MG63 (cell line): Measurements from ENCODE around the gene PRKCD. TPM values are rescaled to one million over a fixed set of nuclear protein-coding genes. Genes with fewer than 3 reads are reported as not detected.

Experiments used
- DNase-seq: peaks from one replicate; pipeline ENCODE4 v3.0.0-alpha.2; 2020
- H3K27me3 ChIP-seq: fragments of 250-450 bp; sonication (Bioruptor Pico); 2 replicates; pipeline ENCODE4 v1.5.1; 2020; ENCODE audit warnings: mild to moderate bottlenecking, moderate library complexity
- H3K36me3 ChIP-seq: fragments of 250-450 bp; sonication (Bioruptor Pico); 2 replicates; pipeline ENCODE4 v1.5.1; 2020; ENCODE audit warnings: mild to moderate bottlenecking, moderate library complexity
- H3K4me3 ChIP-seq: fragments of 250-450 bp; sonication (Bioruptor Pico); 2 replicates; pipeline ENCODE4 v1.5.1; 2020; ENCODE audit warnings: mild to moderate bottlenecking, moderate library complexity
- H3K9me3 ChIP-seq: fragments of 250-450 bp; sonication (Bioruptor Pico); 2 replicates; pipeline ENCODE4 v1.5.1; 2020; ENCODE audit warnings: mild to moderate bottlenecking, moderate library complexity
- total RNA-seq: library from RNA; depleted of rRNA; stranded (reverse); fragments of >200 nt; shearing (Covaris generic); gene quantifications from 2 replicates; pipeline ENCODE4 v1.2.3, GENCODE V29; 2014; ENCODE audit warnings: low replicate concordance

PRKCD gene
- total RNA-seq, 1 experiment from 2014 or later: 6.8 TPM

DNA sequence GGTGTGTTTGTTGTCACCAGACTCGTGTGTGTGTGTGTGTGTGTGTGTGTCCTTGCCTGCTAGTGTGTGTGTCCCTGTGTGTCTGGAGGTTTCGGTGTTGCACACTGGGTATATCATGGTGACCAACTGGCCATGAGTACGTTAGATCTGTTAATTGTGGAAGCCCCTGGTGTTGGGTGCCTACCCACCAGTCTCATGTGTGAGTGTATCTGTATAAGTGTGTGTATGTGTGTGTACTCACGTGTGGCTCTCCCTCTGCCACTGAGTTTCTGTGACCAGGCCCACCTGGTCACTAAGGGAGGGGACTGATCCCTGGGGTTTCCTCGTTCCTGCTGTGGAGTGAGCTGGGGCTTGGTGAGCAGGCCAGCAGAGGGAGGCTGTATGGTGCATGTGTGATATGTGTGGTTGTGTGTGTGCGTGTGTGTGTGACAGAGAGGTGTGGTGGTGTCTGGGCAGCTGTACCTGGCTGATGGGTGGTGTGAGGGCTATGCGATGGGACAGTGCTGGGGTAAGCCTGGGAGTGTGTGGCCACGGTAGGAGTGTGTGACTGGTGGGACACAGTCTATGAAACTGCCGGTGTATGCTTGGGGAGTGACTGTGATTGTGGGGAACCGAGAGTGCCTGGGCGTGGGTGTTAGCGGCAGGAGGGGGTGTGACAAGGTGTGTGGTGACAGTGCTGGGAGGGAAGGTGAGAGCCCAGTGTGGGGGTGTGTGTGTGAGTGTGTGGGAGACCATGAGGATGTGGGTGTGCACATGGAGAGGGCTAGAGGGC, 1.8 kb downstream of the PRKCD start:
- DNase-seq: no peak
- no peaks in the 10 kb centered on the region for H3K36me3 ChIP-seq

DNA sequence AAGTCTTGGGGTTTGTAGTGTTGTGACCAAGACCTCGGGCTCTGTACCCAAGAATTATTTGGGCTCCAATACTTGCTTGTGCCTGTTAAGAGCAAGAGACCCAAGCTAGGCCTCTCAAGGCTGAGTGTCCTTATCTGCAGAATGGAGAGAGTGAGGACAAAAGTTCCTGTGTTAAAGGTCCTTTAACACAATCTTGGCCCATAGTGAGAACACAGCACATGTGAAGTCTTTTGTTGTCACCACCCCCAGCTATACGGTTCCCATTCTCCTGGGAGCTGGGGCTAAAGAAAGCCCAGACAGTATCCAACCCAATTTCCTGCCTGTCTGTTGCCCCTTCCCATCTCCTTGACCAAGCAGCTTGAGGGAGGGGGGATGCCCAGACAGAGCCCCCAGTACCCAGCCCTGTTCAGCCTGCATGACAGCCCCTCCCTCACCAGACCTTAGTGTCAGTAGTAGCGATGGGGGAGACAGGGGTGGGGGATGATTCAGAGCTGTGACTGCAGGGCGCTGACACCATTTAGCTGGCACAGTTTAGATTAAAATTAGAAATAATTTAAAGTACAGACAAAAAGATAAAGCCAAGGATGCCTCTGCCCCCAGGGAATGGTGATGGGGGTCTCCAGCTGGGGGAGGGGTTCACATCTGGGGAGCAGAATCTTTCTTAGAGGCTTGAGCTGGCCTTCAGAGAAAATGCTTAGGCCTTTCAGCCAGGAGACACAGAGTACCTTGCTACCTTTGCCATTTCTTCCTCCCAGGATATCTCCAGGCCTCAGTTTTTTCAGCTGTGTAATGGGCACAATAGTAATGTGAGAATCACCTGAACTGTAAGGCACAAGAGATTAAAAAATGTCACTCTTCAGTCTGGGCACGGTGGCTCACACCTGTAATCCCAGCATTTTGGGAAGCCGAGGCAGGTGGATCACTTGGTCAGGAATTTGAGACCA, 2.7 kb downstream of the PRKCD start:
- no peak overlapping the region for H3K4me3 ChIP-seq
- H3K36me3 ChIP-seq: no peaks in the 10 kb centered on the region
- no peaks in the 10 kb centered on the region for H3K27me3 ChIP-seq
- no peaks in the 10 kb centered on the region for H3K9me3 ChIP-seq
- no peak for DNase-seq

More for the DNA sequence above, 1.8 kb downstream of the PRKCD start:
- no peaks in the 10 kb centered on the region for H3K9me3 ChIP-seq
- H3K27me3 ChIP-seq: no peaks in the 10 kb centered on the region
- H3K4me3 ChIP-seq: no peak overlapping the region; the same call in 1 of the 2 replicates

DNA sequence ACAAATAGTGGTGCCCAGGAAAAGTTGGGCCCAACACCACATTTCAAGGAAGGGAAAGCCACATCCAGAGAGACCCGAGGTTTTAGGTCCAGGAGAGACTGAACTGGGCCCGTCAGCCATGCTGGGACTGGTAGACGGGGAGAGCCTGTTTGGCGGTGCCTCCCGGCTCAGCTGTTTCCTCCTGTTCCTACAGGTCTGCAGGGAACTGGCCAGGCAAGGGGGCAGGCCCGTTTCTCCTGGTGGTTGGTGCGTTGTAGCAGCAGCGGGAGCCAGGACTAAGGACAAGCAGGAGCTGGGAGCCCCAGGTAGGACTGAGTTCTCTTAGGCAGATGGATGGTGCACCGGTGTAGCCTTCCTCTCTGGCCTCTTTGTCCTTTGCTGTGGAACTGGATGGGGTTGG, 3.9 kb downstream of the PRKCD start:
- no peak overlapping the region for H3K4me3 ChIP-seq
- no peaks in the 10 kb centered on the region for H3K9me3 ChIP-seq
- no peaks in the 10 kb centered on the region for H3K27me3 ChIP-seq
- DNase-seq: no peak
- no peaks in the 10 kb centered on the region for H3K36me3 ChIP-seq

DNA sequence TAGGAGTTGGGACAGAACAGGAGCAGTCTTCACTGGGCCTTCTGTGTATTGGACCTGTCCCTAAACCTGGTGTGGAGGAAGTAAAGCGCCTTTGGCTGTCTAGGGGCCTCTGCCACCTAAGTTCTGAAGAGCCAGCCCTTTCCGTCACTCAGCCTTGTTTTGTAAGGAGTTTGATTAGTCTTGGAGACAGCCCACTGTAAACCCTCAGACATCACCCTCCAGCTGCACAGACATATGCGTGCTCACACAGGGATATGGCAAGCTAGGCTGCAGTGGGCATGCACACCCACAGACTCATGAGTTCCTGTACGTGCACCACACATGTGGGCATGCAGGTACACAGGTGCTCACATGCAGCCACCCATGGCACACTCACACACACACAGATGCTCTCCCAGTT, 5.2 kb downstream of the PRKCD start:
- no peak for DNase-seq
- no peak overlapping the region for H3K4me3 ChIP-seq

DNA sequence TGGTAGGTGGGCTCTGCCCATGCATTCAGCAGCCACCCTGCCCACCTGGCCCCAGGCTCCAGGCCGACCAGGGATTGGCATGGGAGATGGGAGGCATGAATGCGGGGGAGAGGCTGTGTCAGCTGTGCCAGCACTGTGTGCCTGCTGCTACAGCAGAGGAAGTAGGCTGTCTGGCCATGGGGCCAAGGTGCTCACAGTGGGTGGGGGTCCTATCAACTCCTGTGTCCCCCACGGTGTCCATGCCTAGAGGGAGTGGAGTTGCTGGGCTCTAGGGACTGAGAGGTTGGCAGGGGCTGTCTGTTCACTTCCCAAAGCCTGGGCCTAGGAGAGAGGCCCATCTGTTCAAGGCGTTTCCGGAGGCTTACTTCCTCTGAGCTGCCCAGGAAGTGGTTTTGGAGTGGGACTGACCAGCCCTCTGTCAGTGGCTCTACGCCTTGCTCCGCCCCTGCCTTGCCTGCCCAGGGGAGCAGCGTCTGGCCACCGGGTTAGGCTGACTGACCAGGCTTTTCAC, 5.8 kb downstream of the PRKCD start:
- H3K27me3 ChIP-seq: no peaks in the 10 kb centered on the region
- no peaks in the 10 kb centered on the region for H3K9me3 ChIP-seq
- no peaks in the 10 kb centered on the region for H3K36me3 ChIP-seq
- DNase-seq: peak; percentile 65
- H3K4me3 ChIP-seq: no peak overlapping the region

More for the DNA sequence above, 5.2 kb downstream of the PRKCD start:
- Histone ChIP-seq H3K9me3 (no peaks in the 10 kb centered on the region), H3K36me3 (no peaks in the 10 kb centered on the region), H3K27me3 (no peaks in the 10 kb centered on the region)

DNA sequence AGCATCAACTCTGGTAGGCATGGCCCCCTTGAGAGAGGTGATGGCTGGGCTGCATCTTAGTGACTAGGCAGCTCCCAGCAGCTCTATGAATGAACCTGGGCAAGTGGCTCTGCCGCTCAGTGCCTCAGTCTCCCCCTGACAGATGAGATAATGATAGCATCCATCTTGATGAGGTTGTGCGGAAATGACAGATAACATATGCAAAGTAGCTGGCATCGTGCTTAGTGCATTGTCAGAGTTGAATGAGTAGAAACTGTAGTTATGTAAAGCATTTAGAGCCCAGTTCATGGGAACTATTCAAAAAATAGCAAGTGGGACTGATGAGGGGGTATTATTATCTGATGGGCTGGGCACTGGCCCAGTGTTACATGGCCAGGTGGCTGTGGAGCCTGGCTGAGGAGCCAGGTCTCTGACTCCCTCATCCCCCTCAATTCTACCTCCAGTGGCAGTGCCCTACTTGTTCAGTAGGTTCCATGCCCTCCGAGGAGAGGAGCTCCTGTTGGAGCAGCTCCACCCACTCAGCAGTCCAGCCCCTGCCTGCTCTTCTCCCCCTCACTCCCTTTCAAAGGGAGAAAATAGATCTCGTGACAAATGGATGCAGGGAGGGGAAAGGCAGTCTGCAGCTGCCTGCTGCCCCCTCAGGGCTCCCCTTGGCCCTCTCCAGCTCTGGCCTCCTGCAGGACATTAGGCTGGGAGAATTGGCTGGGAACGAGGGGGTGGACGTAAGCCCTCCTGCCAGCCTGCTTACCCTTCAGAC, 6.6 kb downstream of the PRKCD start:
- Histone ChIP-seq H3K4me3 (no peak overlapping the region), H3K9me3 (no peaks in the 10 kb centered on the region), H3K36me3 (no peaks in the 10 kb centered on the region), H3K27me3 (no peaks in the 10 kb centered on the region)
- no peak for DNase-seq

DNA sequence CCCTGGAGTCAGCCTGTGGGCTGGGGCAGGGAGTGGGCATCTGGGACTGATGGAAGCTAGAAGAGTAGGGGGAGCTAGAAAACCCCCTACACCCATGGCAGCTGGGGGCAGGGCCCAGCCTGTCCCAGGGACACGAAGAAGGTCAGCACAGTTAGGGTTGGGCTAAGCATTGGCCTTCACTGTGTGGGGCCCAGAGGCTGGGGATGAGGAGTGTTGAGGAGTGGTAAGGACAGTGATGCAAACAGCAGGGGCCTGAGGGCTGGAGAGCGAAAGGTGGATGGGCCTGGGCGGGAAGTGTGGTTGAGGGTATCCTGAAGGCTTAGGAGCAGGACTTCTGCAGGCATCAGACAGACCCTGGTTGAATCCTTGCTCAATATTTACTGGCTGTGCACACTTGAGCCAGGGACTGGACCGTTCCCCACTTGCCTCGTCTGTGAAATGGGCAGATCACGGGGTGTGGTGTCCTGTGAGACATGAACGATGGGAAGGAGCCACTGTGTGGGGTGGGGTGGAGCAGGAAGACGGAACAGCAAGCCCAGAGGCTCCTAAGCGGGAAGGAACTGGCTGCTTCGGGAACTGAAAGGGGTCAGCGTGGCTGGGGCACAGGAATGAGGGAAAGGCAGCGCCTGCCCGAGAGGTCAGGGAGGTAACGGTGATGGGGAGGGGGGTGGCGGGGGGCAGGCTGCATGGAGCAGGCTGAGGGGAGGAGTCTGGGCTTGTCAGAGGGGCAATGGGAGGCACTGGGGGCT, 7.3 kb downstream of the PRKCD start:
- Histone ChIP-seq H3K9me3 (no peaks in the 10 kb centered on the region), H3K4me3 (no peak overlapping the region), H3K36me3 (no peaks in the 10 kb centered on the region), H3K27me3 (no peaks in the 10 kb centered on the region)
- DNase-seq: no peak

DNA sequence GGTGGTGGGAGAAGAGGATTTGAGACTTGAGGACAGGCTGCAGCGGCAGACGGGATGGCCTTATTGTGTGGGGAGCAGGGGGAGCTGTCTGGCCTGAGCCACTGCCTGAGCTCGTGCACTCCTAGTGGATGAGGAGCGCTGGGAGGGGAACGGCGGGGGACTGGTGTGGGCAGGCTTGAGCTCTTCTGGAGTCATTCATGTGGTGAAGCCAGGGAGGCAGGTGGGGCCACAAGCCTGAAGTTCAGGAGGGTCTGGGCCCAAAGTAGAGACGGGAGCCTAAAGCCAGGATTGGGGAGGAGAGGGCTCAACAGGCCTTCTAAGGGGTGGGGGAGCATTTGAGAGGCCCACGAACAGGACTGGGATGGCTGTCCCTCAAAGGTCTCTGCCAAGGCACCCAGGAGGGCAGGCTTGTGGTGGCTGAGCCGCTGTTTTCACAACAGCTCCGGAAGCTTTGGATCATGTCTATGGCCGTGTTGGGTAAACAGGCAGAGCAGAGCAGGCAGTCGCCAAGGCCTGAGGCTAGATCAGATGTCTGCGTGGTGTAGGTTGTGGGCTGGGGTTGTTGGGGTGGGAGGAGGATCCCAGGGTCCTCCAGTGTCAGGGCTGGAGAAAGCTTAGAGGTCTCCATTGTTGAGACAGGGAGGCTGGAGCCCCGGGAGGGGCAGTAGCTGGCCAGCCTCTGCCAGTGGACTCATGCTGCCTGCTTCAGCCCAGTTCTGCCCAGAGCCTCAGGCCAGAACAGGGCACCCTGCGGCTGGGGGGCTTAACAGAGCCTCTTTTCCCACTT, 8.2 kb downstream of the PRKCD start:
- Histone ChIP-seq H3K27me3 (no peaks in the 10 kb centered on the region), H3K4me3 (no peak overlapping the region), H3K9me3 (no peaks in the 10 kb centered on the region), H3K36me3 (no peaks in the 10 kb centered on the region)
- DNase-seq: no peak

DNA sequence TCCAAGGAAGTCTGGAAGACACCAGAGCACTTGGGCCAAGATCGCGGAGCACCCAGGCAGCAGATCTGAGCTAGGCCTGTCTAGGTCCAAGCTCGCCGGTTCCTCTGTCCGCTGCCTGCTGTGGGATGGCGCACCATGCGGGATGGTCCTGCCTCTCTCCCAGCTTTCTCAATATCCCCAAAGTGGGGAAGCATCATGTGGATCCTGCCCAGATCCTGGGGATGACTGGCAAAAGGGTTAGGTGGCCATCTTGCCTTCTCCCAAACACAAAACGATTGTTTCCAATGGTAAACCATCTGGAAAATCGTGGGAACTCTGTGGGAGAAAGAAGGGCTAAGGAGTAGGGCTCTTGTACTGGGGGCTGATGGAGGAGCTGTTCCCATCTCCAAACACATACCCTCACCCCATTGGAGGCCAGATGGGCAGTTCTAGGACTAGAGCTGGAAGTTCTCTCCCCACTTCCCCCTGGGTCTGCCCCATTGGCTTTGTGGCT, 8.9 kb downstream of the PRKCD start:
- Histone ChIP-seq H3K27me3 (no peaks in the 10 kb centered on the region), H3K9me3 (no peaks in the 10 kb centered on the region), H3K36me3 (no peaks in the 10 kb centered on the region), H3K4me3 (no peak overlapping the region)
- no peak for DNase-seq

DNA sequence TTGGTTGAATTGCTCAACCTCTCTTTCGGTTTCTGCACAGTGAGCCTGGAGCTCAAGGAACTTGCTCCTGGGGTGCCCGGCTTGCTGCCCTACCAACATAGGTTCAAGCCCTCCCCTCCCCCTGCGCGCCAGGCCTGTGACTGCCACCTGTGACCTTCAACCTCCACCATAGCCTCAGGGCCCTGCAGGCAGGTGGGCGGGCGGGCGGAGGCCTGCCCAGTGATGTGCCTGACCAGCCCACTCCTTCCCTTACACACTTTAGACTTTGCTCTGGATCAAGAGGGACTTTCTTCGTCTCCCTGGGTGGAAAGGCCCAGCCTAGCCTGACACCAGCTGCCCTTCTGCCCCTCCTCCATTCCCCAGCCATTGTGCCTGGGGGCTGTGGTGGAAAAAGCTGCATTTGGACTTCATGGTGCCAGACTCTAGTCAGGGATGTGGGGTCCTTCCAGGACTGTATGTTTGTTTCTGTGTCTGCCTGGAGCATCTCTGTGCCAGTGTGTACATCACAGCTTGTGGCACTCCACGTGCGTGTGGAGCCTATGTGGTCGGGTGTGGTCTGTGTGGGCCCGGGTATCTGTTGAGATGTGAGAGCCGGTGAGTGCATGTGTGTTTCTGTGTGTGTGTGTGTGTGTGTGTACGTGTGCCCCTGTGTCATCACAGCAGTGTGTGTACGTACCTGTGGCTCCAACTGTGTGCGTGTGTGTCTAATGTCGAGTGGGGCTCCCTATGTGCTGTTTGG, 9.5 kb downstream of the PRKCD start:
- Histone ChIP-seq H3K4me3 (no peak overlapping the region), H3K27me3 (no peaks in the 10 kb centered on the region), H3K9me3 (no peaks in the 10 kb centered on the region), H3K36me3 (no peaks in the 10 kb centered on the region)
- DNase-seq: no peak

DNA sequence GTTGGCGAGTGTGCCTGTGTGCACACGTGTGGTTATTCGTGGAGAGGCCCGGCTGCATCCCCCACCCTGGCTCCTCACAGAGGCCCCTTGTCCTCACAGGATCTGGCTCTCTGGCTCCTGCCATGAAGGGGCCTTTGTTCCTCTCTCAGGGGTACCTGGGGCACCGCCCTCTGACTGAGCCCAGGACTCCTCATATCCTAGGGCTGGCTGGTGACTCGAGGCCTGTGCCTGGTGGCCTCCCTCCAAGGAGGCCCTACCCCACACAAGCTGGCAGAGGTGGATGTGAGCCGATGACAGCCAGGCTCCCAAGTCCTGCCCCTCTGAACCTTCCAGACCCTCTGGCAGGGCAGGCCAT, 10.0 kb downstream of the PRKCD start:
- Histone ChIP-seq H3K9me3 (no peaks in the 10 kb centered on the region), H3K4me3 (no peak overlapping the region), H3K36me3 (no peaks in the 10 kb centered on the region), H3K27me3 (no peaks in the 10 kb centered on the region)
- no peak for DNase-seq

DNA sequence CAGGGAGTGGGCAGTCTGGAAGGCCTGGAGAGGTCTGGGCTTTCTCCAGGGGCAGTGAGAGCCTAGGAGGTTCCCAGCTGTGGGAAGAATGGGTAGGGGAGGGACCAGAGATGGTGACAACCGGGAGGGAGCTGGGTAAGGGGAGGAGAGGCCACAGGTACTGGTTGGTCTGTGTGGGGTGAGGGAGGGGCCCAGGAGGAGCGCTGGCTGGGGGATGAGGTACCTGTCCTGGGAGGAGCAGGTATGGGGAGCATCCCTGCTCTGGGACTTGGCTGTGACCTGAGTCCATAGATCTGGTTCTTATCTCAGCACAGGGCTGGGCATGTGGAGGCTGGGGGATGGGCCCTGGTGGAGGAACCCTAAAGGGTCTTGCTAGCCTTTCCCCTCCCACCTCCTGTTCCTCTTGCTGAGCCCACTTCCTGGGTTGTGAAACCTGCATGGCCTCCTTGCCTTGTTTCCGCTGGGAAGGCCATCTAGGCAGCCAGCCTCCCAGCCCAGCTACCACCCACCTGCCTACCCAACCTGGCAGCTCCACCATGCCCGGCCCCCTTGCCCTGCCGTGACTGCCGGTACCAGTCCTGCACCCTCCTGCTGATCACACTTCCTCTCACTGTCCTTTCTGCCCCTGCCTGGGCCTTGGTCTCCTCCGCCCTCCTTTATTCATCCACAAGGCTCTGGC, 11.0 kb downstream of the PRKCD start:
- no peaks in the 10 kb centered on the region for H3K27me3 ChIP-seq
- DNase-seq: no peak

DNA sequence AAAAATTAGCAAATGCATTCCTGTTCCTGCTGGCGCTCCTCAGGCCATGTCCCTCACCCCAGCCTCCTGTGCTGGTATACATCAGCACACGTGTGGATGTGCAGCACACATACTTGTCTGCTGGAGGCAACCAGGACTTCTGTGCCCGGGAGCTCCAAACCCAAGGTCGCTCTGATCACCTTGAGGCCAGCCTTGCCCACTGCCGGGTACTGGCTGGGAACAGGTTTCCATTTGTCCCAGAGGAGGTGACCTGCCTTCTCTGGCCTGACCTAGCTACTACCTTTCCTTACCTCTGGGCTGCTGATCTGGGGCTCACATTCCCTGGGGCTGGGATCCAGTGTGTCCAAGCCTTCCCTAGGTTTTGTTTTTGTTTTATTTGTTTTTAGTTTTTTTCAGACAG, 12.1 kb downstream of the PRKCD start:
- H3K27me3 ChIP-seq: no peaks in the 10 kb centered on the region
- H3K9me3 ChIP-seq: no peaks in the 10 kb centered on the region
- H3K4me3 ChIP-seq: no peak overlapping the region
- H3K36me3 ChIP-seq: no peaks in the 10 kb centered on the region
- DNase-seq: no peak

More for the DNA sequence above, 11.0 kb downstream of the PRKCD start:
- no peaks in the 10 kb centered on the region for H3K9me3 ChIP-seq
- H3K4me3 ChIP-seq: no peak overlapping the region
- H3K36me3 ChIP-seq: no peaks in the 10 kb centered on the region
